K562 (cell line): Measurements from ENCODE around the gene F12. TPM values are rescaled to one million over a fixed set of nuclear protein-coding genes. Genes with fewer than 3 reads are reported as not detected.

Experiments used
- CHD1 ChIP-seq: fragments of 200-600 bp; sonication (generic); IDR thresholded peaks from one replicate; pipeline ENCODE4 v1.6.1; 2012; ENCODE audit warnings: mild to moderate bottlenecking, moderate library complexity, low read length, inconsistent platforms
- MAFF ChIP-seq: IDR thresholded peaks from 2 replicates; pipeline ENCODE4 v1.6.1; 2012; ENCODE audit warnings: low read length, improper control_type of control experiment
- MCM5 ChIP-seq: fragments of 450-650 bp; IDR thresholded peaks from 2 replicates; pipeline ENCODE4 v1.6.1; 2016; ENCODE audit warnings: low read depth
- MITF ChIP-seq: IDR thresholded peaks from 2 replicates; pipeline ENCODE4 v1.6.1; 2014; ENCODE audit warnings: antibody characterized with exemption
- PHF20 ChIP-seq: fragments of 450-650 bp; IDR thresholded peaks from 2 replicates; pipeline ENCODE4 v1.6.1; 2018; ENCODE audit not compliant: partially characterized antibody
- RFX1 ChIP-seq: fragments of 450-650 bp; IDR thresholded peaks from 2 replicates; pipeline ENCODE4 v1.6.1; 2016; ENCODE audit warnings: mild to moderate bottlenecking, moderate library complexity
- RREB1 ChIP-seq: fragments of 250-450 bp; sonication (Bioruptor Pico); IDR thresholded peaks from 2 replicates; pipeline ENCODE4 v1.4.0; 2020
- THAP12 ChIP-seq: fragments of 250-450 bp; sonication (Bioruptor Pico); IDR thresholded peaks from 2 replicates; pipeline ENCODE4 v1.9.0; 2021; ENCODE audit warnings: mild to moderate bottlenecking, inconsistent platforms
- U2AF2 ChIP-seq: fragments of 200-400 bp; formaldehyde crosslinking; optimal IDR thresholded peaks from 2 replicates; pipeline ENCODE3; 2017; ENCODE audit warnings: low read depth, mild to moderate bottlenecking, low read length
- YY1 ChIP-seq, 3 experiments: IDR thresholded peaks; 2 replicates each; pipeline ENCODE4 v1.6.1; 2011; ENCODE audit warnings: low read length in 2 of 3, mild to moderate bottlenecking in 2 of 3, moderate library complexity in 2 of 3, borderline replicate concordance in 1 of 3, control low read depth in 1 of 3, low read depth in 1 of 3; ENCODE audit not compliant: insufficient read depth in 3 of 3, insufficient replicate concordance in 2 of 3, control insufficient read depth in 1 of 3, insufficient read length in 1 of 3; ENCODE audit errors: extremely low read depth in 1 of 3
- ZBED1 ChIP-seq: IDR thresholded peaks from 2 replicates; pipeline ENCODE4 v1.6.1; 2014
- ZBTB33 ChIP-seq: sonication (generic); formaldehyde crosslinking; IDR thresholded peaks from 2 replicates; pipeline ENCODE4 v1.8.1; 2023; ENCODE audit warnings: mild to moderate bottlenecking, missing genetic modification reagents
- polyA plus RNA-seq, 8 experiments: library from polyadenylated mRNA; depleted of rRNA in 4 of 8; stranded (reverse) in 5 of 8; unstranded in 3 of 8; fragments of >200 nt; fragmentation: Nextera tagmentation in 2 of 8; fragmentation: Illumina TruSeq in 1 of 8; extraction: Ambion mirVana in 2 of 8; extraction: Trizol in 1 of 8; gene quantifications; 2 replicates each; pipeline versions ENCODE4 v1.2.1 to v1.2.3, GENCODE V29; 2011 to 2014; ENCODE audit warnings: inconsistent platforms in 1 of 8, missing spikeins in 1 of 8
- total RNA-seq, 7 experiments: library from RNA; depleted of rRNA in 6 of 7; stranded (reverse); fragments of >200 nt in 6 of 7; fragmentation: Illumina TruSeq in 2 of 7; extraction: Trizol in 2 of 7; gene quantifications; 2 replicates each; pipeline versions ENCODE4 v1.2.1 to v1.2.3, GENCODE V29; 2011 to 2021; ENCODE audit warnings: low replicate concordance in 1 of 7

Gene F12
- total and polyA plus RNA-seq, 9 of the 15 experiments (the other 6 are each of a cell fraction or from before 2014, with no cell fraction given): 0.59 to 18.3 (median 3.6) TPM

GRCh38 chr5:177425196-177425800 lies 15.9 kb upstream of the F12 start (continued):
- TF ChIP-seq ZBED1 (no peak), MITF (no peak), YY1 (IDR thresholded peaks at IDR 0.05; ENCODE audit: borderline replicate concordance in 1 of 3, control insufficient read depth in 1 of 3, extremely low read depth in 1 of 3, insufficient read depth in 3 of 3, insufficient read length in 1 of 3, insufficient replicate concordance in 2 of 3, low read depth in 1 of 3, low read length in 2 of 3) (no peak), PHF20 (no peak), THAP12 (CRISPR knock-in tag) (no peak), MAFF (no peak), U2AF2 (no peak), CHD1 (no peak), RFX1 (no peak), ZBTB33 (CRISPR knock-in tag) (no peak; the same call in 1 of the 2 replicates), MCM5 (no peak), RREB1 (CRISPR knock-in tag) (no peak)
